ENCODE measurements around the gene KIF1A.

GRCh38 chr2:240722796-240723735 is 97.0 kb downstream of the KIF1A start:
- no peak for TF ChIP-seq ATF3 (IDR thresholded peaks at IDR 0.05; ENCODE audit: borderline replicate concordance, extremely low read depth, low read depth, low read length)
- TF ChIP-seq POLR2A (IDR thresholded peaks at IDR 0.05; ENCODE audit: low read depth, low read length) = no peak
- TF ChIP-seq CTCF (IDR thresholded peaks at IDR 0.05 in 2 of 3, conservative IDR thresholded peaks at IDR 0.05 in 1 of 3; ENCODE audit: control insufficient read depth in 2 of 3, extremely low read depth in 1 of 3, insufficient read depth in 1 of 3, low read depth in 3 of 3, low read length in 3 of 3) = no peak
- TF ChIP-seq TCF12 (IDR thresholded peaks at IDR 0.05; ENCODE audit: low read depth, low read length) = no peak
- no peak for TF ChIP-seq CREB1 (IDR thresholded peaks at IDR 0.05; ENCODE audit: low read depth)
- TF ChIP-seq EZH2 (IDR thresholded peaks at IDR 0.05; ENCODE audit: borderline replicate concordance, control insufficient read depth, low read depth, low read length) = no peak
- no peak for TF ChIP-seq BHLHE40 (IDR thresholded peaks at IDR 0.05; ENCODE audit: borderline replicate concordance in 1 of 2, low read depth in 2 of 2, low read length in 1 of 2)
- no peak for TF ChIP-seq POLR2AphosphoS5 (IDR thresholded peaks at IDR 0.05; ENCODE audit: low read length)
